SK-N-SH (cell line): ENCODE data around the gene PRPF4. TPM values are rescaled to one million over a fixed set of nuclear protein-coding genes. Genes with fewer than 3 reads are reported as not detected.

Experiments
- CTCF ChIA-PET: fragments of 300-600, 350-600 bp; formaldehyde crosslinking; extraction: SDS; loops from one replicate; lab custom pipeline; 2021; lab: Yijun Ruan, JAX
- POLR2A ChIA-PET: fragments of 350-600 bp; sonication (Branson Sonifier 250); formaldehyde crosslinking; extraction: SDS; loops from one replicate; lab custom pipeline; 2020; ENCODE audit warnings: antibody characterized with exemption, inconsistent platforms; lab: Yijun Ruan, JAX
- DNase-seq: peaks from one replicate; pipeline ENCODE4 v3.0.0; 2012
- H2AFZ ChIP-seq: fragments of 200-600 bp; sonication (generic); 2 replicates; pipeline ENCODE4 v1.8.1; 2016; ENCODE audit warnings: antibody characterized with exemption, mild to moderate bottlenecking, low read depth
- H3F3A ChIP-seq: fragments of 200-600 bp; sonication (generic); replicated peaks from 2 replicates; pipeline ENCODE3; 2016; ENCODE audit warnings: antibody characterized with exemption, mild to moderate bottlenecking; ENCODE audit not compliant: insufficient read depth
- H3K27ac ChIP-seq, 2 experiments: fragments of 200-500 bp in 1 of 2; fragments of 200-600 bp in 1 of 2; sonication (Bioruptor generic) in 1 of 2; sonication (generic), shearing (Covaris generic) in 1 of 2; 2 replicates each; pipeline versions ENCODE4 v1.5.1 to v1.6.1; 2014 to 2016; ENCODE audit warnings: low read depth in 2 of 2, inconsistent platforms in 1 of 2, low read length in 1 of 2, mild to moderate bottlenecking in 1 of 2, mixed read lengths in 1 of 2
- H3K27me3 ChIP-seq: fragments of 200-600 bp; sonication (generic), shearing (Covaris generic); 2 replicates; pipeline ENCODE4 v1.6.1; 2016; ENCODE audit warnings: mixed run types; ENCODE audit not compliant: insufficient read depth
- H3K36me3 ChIP-seq, 2 experiments: fragments of 200-500 bp in 1 of 2; fragments of 200-600 bp in 1 of 2; sonication (Bioruptor generic) in 1 of 2; sonication (generic) in 1 of 2; replicated peaks in 1 of 2; 2 replicates each; pipeline versions ENCODE3 to v1.5.1; 2014 to 2016; ENCODE audit warnings: low read length in 1 of 2, mild to moderate bottlenecking in 1 of 2; ENCODE audit not compliant: insufficient read depth in 2 of 2, control insufficient read depth in 1 of 2
- H3K4me1 ChIP-seq, 2 experiments: fragments of 200-500 bp in 1 of 2; fragments of 200-600 bp in 1 of 2; sonication (Bioruptor generic) in 1 of 2; sonication (generic), shearing (Covaris generic) in 1 of 2; 2 replicates each; pipeline versions ENCODE4 v1.5.1 to v1.6.1; 2014 to 2016; ENCODE audit warnings: low read depth in 1 of 2, low read length in 1 of 2, mixed run types in 1 of 2; ENCODE audit not compliant: insufficient read depth in 2 of 2, control insufficient read depth in 1 of 2
- H3K4me2 ChIP-seq: fragments of 200-600 bp; sonication (generic), shearing (Covaris generic); 2 replicates; pipeline ENCODE4 v1.6.1; 2017; ENCODE audit warnings: mixed run types
- H3K4me3 ChIP-seq, 2 experiments: fragments of 200-500 bp in 1 of 2; fragments of 200-600 bp in 1 of 2; sonication (Bioruptor generic) in 1 of 2; sonication (generic), shearing (Covaris generic) in 1 of 2; 2 replicates each; pipeline versions ENCODE4 v1.5.1 to v1.8.1; 2014 to 2016; ENCODE audit warnings: low read depth in 2 of 2, inconsistent platforms in 1 of 2, low read length in 1 of 2, mild to moderate bottlenecking in 1 of 2, mixed read lengths in 1 of 2, moderate library complexity in 1 of 2
- H3K79me2 ChIP-seq: fragments of 200-600 bp; sonication (generic); 2 replicates; pipeline ENCODE4 v1.8.1; 2017; ENCODE audit warnings: mild to moderate bottlenecking; ENCODE audit not compliant: insufficient read depth
- H3K9ac ChIP-seq: fragments of 200-600 bp; sonication (generic); 2 replicates; pipeline ENCODE4 v1.6.1; 2017; ENCODE audit warnings: mixed run types
- H3K9me2 ChIP-seq: fragments of 200-600 bp; sonication (generic); 2 replicates; pipeline ENCODE4 v1.6.1; 2017; ENCODE audit warnings: mixed run types
- H3K9me3 ChIP-seq: fragments of 200-600 bp; sonication (generic); 2 replicates; pipeline ENCODE4 v1.6.1; 2017; ENCODE audit warnings: mixed run types, mild to moderate bottlenecking, moderate library complexity
- H4K20me1 ChIP-seq: fragments of 200-600 bp; sonication (generic); 2 replicates; pipeline ENCODE4 v1.6.1; 2017; ENCODE audit warnings: mild to moderate bottlenecking, mixed run types; ENCODE audit not compliant: insufficient read depth
- ELF1 ChIP-seq: IDR thresholded peaks from 2 replicates; pipeline ENCODE4 v1.4.0; 2012
- EZH2phosphoT487 ChIP-seq: fragments of 200-600 bp; sonication (generic); IDR thresholded peaks from 2 replicates; pipeline ENCODE4 v1.6.1; 2017; ENCODE audit warnings: low read depth, mixed run types, mild to moderate bottlenecking, antibody characterized with exemption, moderate library complexity, borderline replicate concordance
- FOSL2 ChIP-seq: IDR thresholded peaks from 2 replicates; pipeline ENCODE4 v1.4.0; 2012; ENCODE audit warnings: low read depth, mild to moderate bottlenecking, moderate library complexity, borderline replicate concordance
- FOXJ3 ChIP-seq: sonication (generic); formaldehyde crosslinking; IDR thresholded peaks from 2 replicates; pipeline ENCODE4 v1.5.1; 2020; ENCODE audit warnings: mild to moderate bottlenecking, missing genetic modification reagents
- FOXM1 ChIP-seq: IDR thresholded peaks from 2 replicates; pipeline ENCODE4 v1.4.0; 2012; ENCODE audit warnings: low read depth, mild to moderate bottlenecking
- GABPA ChIP-seq: IDR thresholded peaks from 2 replicates; pipeline ENCODE4 v1.4.0; 2012; ENCODE audit warnings: low read depth, mild to moderate bottlenecking
- MEF2A ChIP-seq: IDR thresholded peaks from 2 replicates; pipeline ENCODE4 v1.4.0; 2012; ENCODE audit warnings: low read depth, borderline replicate concordance
- RCOR1 ChIP-seq: fragments of 150-350 bp; IDR thresholded peaks from 2 replicates; pipeline ENCODE4 v1.6.1; 2017; ENCODE audit warnings: antibody characterized with exemption, low read length
- RFX5 ChIP-seq: IDR thresholded peaks from 2 replicates; pipeline ENCODE4 v1.6.1; 2012; ENCODE audit warnings: mild to moderate bottlenecking, improper control_type of control experiment, low read length
- TCF12 ChIP-seq: IDR thresholded peaks from 2 replicates; pipeline ENCODE4 v1.4.0; 2012
- WGBS: methylation state at CpG from one replicate; pipeline ENCODE4 v1.1.6; 2017; ENCODE audit warnings: low lambda C conversion rate; 5-methylcytosine and 5-hydroxymethylcytosine counted together
- polyA plus RNA-seq, 3 experiments: library from polyadenylated mRNA; depleted of rRNA; stranded (reverse); fragments of >200 nt; gene quantifications; 2 replicates each; pipeline ENCODE4 v1.2.3, GENCODE V29; 2012
- TF ChIP-seq, protein P1 (sequence below): fragments of 200-600 bp; sonication (generic); IDR thresholded peaks from 2 replicates; pipeline ENCODE4 v1.6.1; 2017; ENCODE audit warnings: antibody characterized with exemption, mild to moderate bottlenecking, moderate library complexity

PRPF4 gene
- polyA plus RNA-seq, 1 of the 3 experiments (the other 2 are of a cell fraction) = 23.2 TPM

DNA sequence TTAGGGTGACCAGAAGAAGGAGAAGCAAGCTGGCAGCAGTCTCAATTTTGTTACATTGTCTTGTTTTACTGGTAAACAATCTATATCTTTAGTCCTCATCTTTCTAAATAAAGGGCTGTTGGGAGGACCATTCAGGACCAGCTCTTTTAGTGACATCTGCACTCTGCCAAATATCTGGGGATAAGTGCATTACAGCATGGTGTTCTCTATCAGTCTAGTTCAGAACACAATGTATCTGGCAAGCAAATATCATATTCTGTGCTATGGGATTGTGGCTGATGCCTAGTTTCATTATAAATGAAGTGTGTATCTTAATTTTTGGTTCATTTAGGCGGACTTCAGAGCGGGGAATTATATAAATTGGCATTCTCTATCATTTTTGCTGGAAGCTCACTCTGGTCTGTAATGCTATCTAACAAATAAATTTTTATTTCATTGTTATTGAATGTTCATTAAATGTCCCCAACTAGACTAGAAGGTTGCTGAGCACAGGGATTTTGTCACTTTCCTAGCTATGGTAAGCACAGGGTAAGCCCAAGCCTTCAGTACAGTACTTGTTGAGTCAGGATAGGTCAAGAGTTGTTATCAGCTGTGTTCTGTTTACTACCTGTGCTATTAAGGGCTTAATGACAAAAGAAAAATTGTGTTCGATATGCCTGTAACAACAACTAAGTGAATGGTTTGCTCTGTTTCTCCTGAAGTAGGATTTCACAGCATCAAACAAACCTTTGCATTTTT is 52.8 kb downstream of the PRPF4 start:
- Histone ChIP-seq H3F3A (no peaks in the 10 kb centered on the region), H3K4me1 (no peaks in the 10 kb centered on the region), H2AFZ (no peak overlapping the region), H3K79me2 (no peaks in the 10 kb centered on the region), H3K4me3 (no peak overlapping the region), H3K4me2 (no peak overlapping the region), H4K20me1 (no peaks in the 10 kb centered on the region), H3K36me3 (no peaks in the 10 kb centered on the region), H3K9me3 (no peaks in the 10 kb centered on the region), H3K27me3 (no peaks in the 10 kb centered on the region), H3K9ac (no peak overlapping the region), H3K27ac (no peak overlapping the region), H3K9me2 (no peaks in the 10 kb centered on the region)
- ChIA-PET CTCF (interaction anchor here (1.8 to 2.6 kb wide), 2 partner anchors 10 to 78 kb away, joined by 6 read pairs; no protein-coding TSS in a partner anchor), POLR2A (no interaction called here)
- TF ChIP-seq GABPA (no peak), FOXM1 (no peak), RFX5 (no peak), EZH2phosphoT487 (no peak), FOXJ3 (CRISPR knock-in tag) (no peak)
- TF ChIP-seq, protein P1, sequence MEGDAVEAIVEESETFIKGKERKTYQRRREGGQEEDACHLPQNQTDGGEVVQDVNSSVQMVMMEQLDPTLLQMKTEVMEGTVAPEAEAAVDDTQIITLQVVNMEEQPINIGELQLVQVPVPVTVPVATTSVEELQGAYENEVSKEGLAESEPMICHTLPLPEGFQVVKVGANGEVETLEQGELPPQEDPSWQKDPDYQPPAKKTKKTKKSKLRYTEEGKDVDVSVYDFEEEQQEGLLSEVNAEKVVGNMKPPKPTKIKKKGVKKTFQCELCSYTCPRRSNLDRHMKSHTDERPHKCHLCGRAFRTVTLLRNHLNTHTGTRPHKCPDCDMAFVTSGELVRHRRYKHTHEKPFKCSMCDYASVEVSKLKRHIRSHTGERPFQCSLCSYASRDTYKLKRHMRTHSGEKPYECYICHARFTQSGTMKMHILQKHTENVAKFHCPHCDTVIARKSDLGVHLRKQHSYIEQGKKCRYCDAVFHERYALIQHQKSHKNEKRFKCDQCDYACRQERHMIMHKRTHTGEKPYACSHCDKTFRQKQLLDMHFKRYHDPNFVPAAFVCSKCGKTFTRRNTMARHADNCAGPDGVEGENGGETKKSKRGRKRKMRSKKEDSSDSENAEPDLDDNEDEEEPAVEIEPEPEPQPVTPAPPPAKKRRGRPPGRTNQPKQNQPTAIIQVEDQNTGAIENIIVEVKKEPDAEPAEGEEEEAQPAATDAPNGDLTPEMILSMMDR = no peak
- 93% methylated on average over 3 of the region's 3 CpGs for WGBS
- no peak for DNase-seq

DNA sequence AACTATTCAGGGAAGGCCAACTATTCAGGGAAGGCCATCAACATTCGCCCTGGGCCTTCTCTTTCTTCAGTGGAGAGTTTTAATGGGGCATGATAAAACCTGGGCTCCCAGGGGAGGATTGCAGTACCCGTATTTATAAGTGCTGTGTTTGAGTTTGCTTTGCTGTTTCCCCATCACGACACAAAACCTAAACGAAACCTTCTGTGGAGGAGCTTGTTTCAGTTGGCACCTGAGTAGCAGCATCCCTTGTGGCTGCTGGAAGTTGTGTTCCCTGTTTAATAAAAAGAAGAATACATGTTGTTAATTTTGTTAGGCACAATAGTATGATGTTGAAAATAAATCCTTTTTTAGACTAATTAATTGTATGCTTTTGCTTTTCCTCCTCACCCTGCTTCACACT is 56.3 kb downstream of the PRPF4 start:
- no peak for DNase-seq
- H3K79me2 ChIP-seq = no peaks in the 10 kb centered on the region
- no peak overlapping the region for H3K9ac ChIP-seq
- no peak overlapping the region for H2AFZ ChIP-seq
- H3K27ac ChIP-seq = no peak overlapping the region
- no peaks in the 10 kb centered on the region for H3K9me3 ChIP-seq
- H3K4me2 ChIP-seq = no peak overlapping the region
- WGBS = 67% methylated on average over 4 of the region's 4 CpGs
- H3K4me1 ChIP-seq = no peaks in the 10 kb centered on the region; a peak in 1 of 4 replicates
- TF ChIP-seq RCOR1 (no peak), TCF12 (no peak), EZH2phosphoT487 (no peak), MEF2A (no peak), ELF1 (no peak), FOSL2 (no peak)
- TF ChIP-seq, protein P1 = no peak
- H4K20me1 ChIP-seq = no peaks in the 10 kb centered on the region
- no peaks in the 10 kb centered on the region for H3F3A ChIP-seq
- CTCF ChIA-PET = interaction anchor here (0.6 to 0.8 kb wide), 2 partner anchors 13 to 35 kb away, joined by 3 read pairs; no protein-coding TSS in a partner anchor
- no peaks in the 10 kb centered on the region for H3K27me3 ChIP-seq
- no peak overlapping the region for H3K4me3 ChIP-seq
- POLR2A ChIA-PET = no interaction called here
- no peaks in the 10 kb centered on the region for H3K36me3 ChIP-seq
- no peaks in the 10 kb centered on the region for H3K9me2 ChIP-seq
